ENCODE measurements around the gene GPR108. TPM values are rescaled to one million over a fixed set of nuclear protein-coding genes. Genes with fewer than 3 reads are reported as not detected.

Gene GPR108
- total and polyA plus RNA-seq, 2 of the 8 experiments (the other 6 are each of a cell fraction or from before 2014, with no cell fraction given): 34.9 to 46.0 TPM

GRCh38 chr19:6752256-6753177, 15.1 kb upstream of the GPR108 start:
- Histone ChIP-seq H3K4me3 (ENCODE audit: extremely low read depth in 1 of 4, insufficient read depth in 2 of 4, low read depth in 3 of 4, low read length in 4 of 4) (peak overlapping the region; percentile 11 to 61 (median 47)), H2BK5ac (ENCODE audit: low read depth, low read length) (peak overlapping the region; percentile 91), H3K9ac (replicated peaks in 1 of 4; ENCODE audit: extremely low read depth in 1 of 4, low read depth in 3 of 4, low read length in 3 of 4) (peak overlapping the region in 2 of 4 experiments; percentile 56 to 65; a peak in 4 of 7 replicates), H3K27me3 (replicated peaks in 1 of 4; ENCODE audit: control insufficient read depth in 3 of 4, extremely low read depth in 1 of 4, insufficient read depth in 3 of 4, low read length in 3 of 4) (no peaks in the 10 kb centered on the region), H3K4me2 (ENCODE audit: insufficient read depth in 1 of 2, low read depth in 2 of 2, low read length in 2 of 2) (peak overlapping the region; percentile 10 to 71), H2AK5ac (ENCODE audit: low read depth, low read length) (no peak overlapping the region), H3K14ac (ENCODE audit: insufficient read length) (no peak overlapping the region), H2BK20ac (ENCODE audit: low read length) (no peak overlapping the region), H2BK120ac (replicated peaks; ENCODE audit: low read depth, low read length) (no peak overlapping the region), H3K36me3 (ENCODE audit: control insufficient read depth in 2 of 4, insufficient read depth in 4 of 4, low read length in 3 of 4) (peaks cover 14 to 45% (median 26%) of the 10 kb centered on the region in 4 experiments), H4K5ac (ENCODE audit: insufficient read length, low read depth, low read length) (peak overlapping the region; percentile 77), H2BK12ac (ENCODE audit: low read depth, low read length) (peak overlapping the region; percentile 39; the same call in 1 of the 2 replicates), H4K20me1 (replicated peaks in 1 of 2; ENCODE audit: control insufficient read depth in 1 of 2, insufficient read depth in 2 of 2, low read length in 2 of 2) (peaks cover 0 to 3% of the 10 kb centered on the region in 2 experiments), H3K27ac (ENCODE audit: low read depth, low read length) (peak overlapping the region; percentile 82), H4K8ac (ENCODE audit: extremely low read depth, insufficient read depth, low read length) (peak overlapping the region; percentile 89), H2AFZ (ENCODE audit: low read length) (no peak overlapping the region), H3K23me2 (ENCODE audit: low read depth, low read length) (peaks cover 2% of the 10 kb centered on the region; the same call in 1 of the 2 replicates), H2BK15ac (ENCODE audit: low read length) (0 out of 2 replicates have a peak overlapping the region, but pooled peaks have one; percentile 61), H3K79me2 (ENCODE audit: control insufficient read depth in 1 of 2, insufficient read depth in 2 of 2, low read length in 2 of 2) (no peaks in the 10 kb centered on the region), H3K4me1 (replicated peaks in 1 of 4; ENCODE audit: control insufficient read depth in 3 of 4, insufficient read depth in 4 of 4, low read length in 3 of 4) (peaks cover 0 to 7% (median 5%) of the 10 kb centered on the region in 4 experiments; a peak in 6 of 7 replicates), H3K9me3 (ENCODE audit: insufficient read depth in 2 of 2, low read depth in 1 of 2, low read length in 1 of 2) (no peaks in the 10 kb centered on the region), H3K23ac (ENCODE audit: insufficient read length) (no peak overlapping the region), H3K56ac (replicated peaks; ENCODE audit: insufficient read length, low read depth, low read length) (no peak overlapping the region), H3K79me1 (ENCODE audit: low read depth, low read length) (no peaks in the 10 kb centered on the region), H4K91ac (replicated peaks; ENCODE audit: insufficient read length, low read length) (peak overlapping the region; percentile 5), H3K4ac (replicated peaks; ENCODE audit: insufficient read length, low read depth, low read length) (peak overlapping the region; percentile 78), H3K18ac (ENCODE audit: extremely low read depth, low read length) (peak overlapping the region; percentile 90)
- ChIA-PET CTCF (ENCODE audit: partially characterized antibody) (interaction anchor here (0.8 to 2.7 kb wide), 8 partner anchors 14 to 689 kb away, joined by 3 to 19 read pairs (median 6); partner anchors contain the start of genes GPR108 and SH2D3A), POLR2A (ENCODE audit: partially characterized antibody) (interaction anchor here (0.8 to 8.0 kb wide), 12 partner anchors 12 to 526 kb away, joined by 3 to 110 read pairs (median 4); partner anchors contain the start of genes GPR108, SH2D3A, TNFSF9 and TRIP10)
- WGBS, 2 experiments (ENCODE audit: extremely low coverage in 1 of 2, insufficient coverage in 1 of 2, insufficient read length in 1 of 2, insufficient replicate concordance in 2 of 2, low coverage in 1 of 2, low lambda C conversion rate in 2 of 2, missing lambda C conversion rate in 1 of 2): 38% methylated on average over 32 of the region's 50 CpGs; no CpG with 5 or more reads in 1 of the 2 experiments
- FAIRE-seq (no peak), DNase-seq (ENCODE audit: low read depth in 1 of 2, low spot score in 2 of 2) (peak in 1 of 2 experiments; percentile 88)
- TF ChIP-seq USF2 (IDR thresholded peaks at IDR 0.05; ENCODE audit: low read length) (peak; percentile 73), TBP (IDR thresholded peaks at IDR 0.05; ENCODE audit: low read depth, low read length) (peak; percentile 54; the same call in 1 of the 2 replicates), GABPA (IDR thresholded peaks at IDR 0.05; ENCODE audit: borderline replicate concordance, insufficient read depth, low read length) (no peak), MAX (IDR thresholded peaks at IDR 0.05) (peak; percentile 44), BACH1 (IDR thresholded peaks at IDR 0.05; ENCODE audit: low read length) (no peak), SP4 (IDR thresholded peaks at IDR 0.05; ENCODE audit: low read length) (no peak; the same call in 1 of the 2 replicates), NRF1 (IDR thresholded peaks at IDR 0.05; ENCODE audit: low read depth, low read length) (no peak), RAD21 (IDR thresholded peaks at IDR 0.05 in 1 of 2, conservative IDR thresholded peaks at IDR 0.05 in 1 of 2; ENCODE audit: low read depth in 2 of 2, low read length in 2 of 2) (0 out of 4 replicates have a peak, but pooled peaks of 1 of the 2 experiments have one; percentile 2), CHD2 (IDR thresholded peaks at IDR 0.05; ENCODE audit: low read length) (no peak)
